HEK293 (cell line): Measurements from ENCODE around the gene NIPAL3.
A peak's percentile ranks its signal among the peaks of the same experiment; 100 is the strongest.

Experiments
- GLIS2 ChIP-seq: fragments of 450-650 bp; formaldehyde crosslinking; IDR thresholded peaks from 2 replicates; pipeline ENCODE4 v1.5.1; 2016; ENCODE audit warnings: missing biosample characterization, missing genetic modification characterization
- MEIS1 ChIP-seq: sonication (generic); formaldehyde crosslinking; IDR thresholded peaks from 2 replicates; pipeline ENCODE4 v1.8.1; 2022; ENCODE audit warnings: missing genetic modification reagents, mild to moderate bottlenecking, borderline replicate concordance
- SCRT2 ChIP-seq: fragments of 450-650 bp; formaldehyde crosslinking; IDR thresholded peaks from 2 replicates; pipeline ENCODE4 v1.5.1; 2016; ENCODE audit warnings: missing biosample characterization, missing genetic modification characterization
- ZBTB17 ChIP-seq: fragments of 450-650 bp; formaldehyde crosslinking; IDR thresholded peaks from 2 replicates; pipeline ENCODE4 v1.5.1; 2016; ENCODE audit warnings: missing biosample characterization, missing genetic modification characterization
- ZBTB21 ChIP-seq: fragments of 450-650 bp; formaldehyde crosslinking; IDR thresholded peaks from 2 replicates; pipeline ENCODE4 v1.5.1; 2017; ENCODE audit warnings: missing biosample characterization, missing genetic modification characterization
- ZBTB6 ChIP-seq: fragments of 450-650 bp; formaldehyde crosslinking; IDR thresholded peaks from 2 replicates; pipeline ENCODE4 v1.5.1; 2017; ENCODE audit warnings: missing biosample characterization, missing genetic modification characterization
- ZFHX2 ChIP-seq: fragments of 450-650 bp; formaldehyde crosslinking; conservative IDR thresholded peaks from 2 replicates; pipeline ENCODE4 v1.5.1; 2016; ENCODE audit warnings: missing biosample characterization, missing genetic modification characterization
- ZNF292 ChIP-seq: fragments of 450-650 bp; formaldehyde crosslinking; IDR thresholded peaks from 2 replicates; pipeline ENCODE4 v1.5.1; 2016; ENCODE audit warnings: low read depth, missing biosample characterization, missing genetic modification characterization, borderline replicate concordance
- ZNF341 ChIP-seq: fragments of 450-650 bp; formaldehyde crosslinking; IDR thresholded peaks from 2 replicates; pipeline ENCODE4; 2016; ENCODE audit warnings: low read depth, missing biosample characterization, missing genetic modification characterization
- ZNF366 ChIP-seq: fragments of 450-650 bp; formaldehyde crosslinking; conservative IDR thresholded peaks from 2 replicates; pipeline ENCODE4 v1.5.1; 2016; ENCODE audit warnings: missing biosample characterization, missing genetic modification characterization
- ZNF449 ChIP-seq: fragments of 450-650 bp; formaldehyde crosslinking; IDR thresholded peaks from 2 replicates; pipeline ENCODE4 v1.5.1; 2017; ENCODE audit warnings: missing biosample characterization, mild to moderate bottlenecking, missing genetic modification characterization, moderate library complexity
- ZNF48 ChIP-seq: fragments of 450-650 bp; formaldehyde crosslinking; IDR thresholded peaks from 2 replicates; pipeline ENCODE4 v1.5.1; 2016; ENCODE audit warnings: missing biosample characterization, missing genetic modification characterization
- ZNF521 ChIP-seq: fragments of 450-650 bp; formaldehyde crosslinking; IDR thresholded peaks from 2 replicates; pipeline ENCODE4 v1.5.1; 2017; ENCODE audit warnings: missing biosample characterization, mild to moderate bottlenecking, missing genetic modification characterization
- ZNF558 ChIP-seq: fragments of 450-650 bp; formaldehyde crosslinking; IDR thresholded peaks from 2 replicates; pipeline ENCODE4 v1.5.1; 2016; ENCODE audit warnings: missing biosample characterization, missing genetic modification characterization
- ZNF610 ChIP-seq: fragments of 450-650 bp; formaldehyde crosslinking; IDR thresholded peaks from 2 replicates; pipeline ENCODE4 v1.5.1; 2016; ENCODE audit warnings: missing biosample characterization, missing genetic modification characterization, borderline replicate concordance
- ZNF645 ChIP-seq: fragments of 450-650 bp; formaldehyde crosslinking; IDR thresholded peaks from 2 replicates; pipeline ENCODE4; 2016; ENCODE audit warnings: missing biosample characterization, missing genetic modification characterization
- ZNF768 ChIP-seq: fragments of 450-650 bp; formaldehyde crosslinking; IDR thresholded peaks from 2 replicates; pipeline ENCODE4 v1.5.1; 2018; ENCODE audit warnings: missing biosample characterization, mild to moderate bottlenecking, missing genetic modification characterization
- ZNF777 ChIP-seq: fragments of 450-650 bp; formaldehyde crosslinking; IDR thresholded peaks from 2 replicates; pipeline ENCODE4 v1.5.1; 2017; ENCODE audit warnings: missing biosample characterization, missing genetic modification characterization, borderline replicate concordance
- ZNF785 ChIP-seq: fragments of 450-650 bp; formaldehyde crosslinking; IDR thresholded peaks from 2 replicates; pipeline ENCODE4 v1.5.1; 2016; ENCODE audit warnings: missing biosample characterization, missing genetic modification characterization
- ZNF792 ChIP-seq: fragments of 450-650 bp; formaldehyde crosslinking; IDR thresholded peaks from 2 replicates; pipeline ENCODE4 v1.5.1; 2016; ENCODE audit warnings: missing biosample characterization, missing genetic modification characterization
- ZNF837 ChIP-seq: fragments of 450-650 bp; formaldehyde crosslinking; IDR thresholded peaks from 2 replicates; pipeline ENCODE4 v1.5.1; 2016; ENCODE audit warnings: missing biosample characterization, missing genetic modification characterization
- TF ChIP-seq, protein P1 (sequence below): fragments of 450-650 bp; formaldehyde crosslinking; IDR thresholded peaks from 2 replicates; pipeline ENCODE4 v1.5.1; 2017; ENCODE audit warnings: missing biosample characterization, missing genetic modification characterization
- TF ChIP-seq, protein P2 (sequence below): fragments of 450-650 bp; formaldehyde crosslinking; IDR thresholded peaks from 2 replicates; pipeline ENCODE4 v1.5.1; 2016; ENCODE audit warnings: missing biosample characterization, missing genetic modification characterization
- TF ChIP-seq, protein P3 (sequence below): fragments of 450-650 bp; formaldehyde crosslinking; IDR thresholded peaks from 2 replicates; pipeline ENCODE4 v1.5.1; 2016; ENCODE audit warnings: missing biosample characterization, missing genetic modification characterization, low read depth
- TF ChIP-seq, protein P4 (sequence below): fragments of 450-650 bp; formaldehyde crosslinking; conservative IDR thresholded peaks from 2 replicates; pipeline ENCODE4 v1.5.1; 2016; ENCODE audit warnings: low read depth, missing biosample characterization, missing genetic modification characterization

NIPAL3 gene

DNA sequence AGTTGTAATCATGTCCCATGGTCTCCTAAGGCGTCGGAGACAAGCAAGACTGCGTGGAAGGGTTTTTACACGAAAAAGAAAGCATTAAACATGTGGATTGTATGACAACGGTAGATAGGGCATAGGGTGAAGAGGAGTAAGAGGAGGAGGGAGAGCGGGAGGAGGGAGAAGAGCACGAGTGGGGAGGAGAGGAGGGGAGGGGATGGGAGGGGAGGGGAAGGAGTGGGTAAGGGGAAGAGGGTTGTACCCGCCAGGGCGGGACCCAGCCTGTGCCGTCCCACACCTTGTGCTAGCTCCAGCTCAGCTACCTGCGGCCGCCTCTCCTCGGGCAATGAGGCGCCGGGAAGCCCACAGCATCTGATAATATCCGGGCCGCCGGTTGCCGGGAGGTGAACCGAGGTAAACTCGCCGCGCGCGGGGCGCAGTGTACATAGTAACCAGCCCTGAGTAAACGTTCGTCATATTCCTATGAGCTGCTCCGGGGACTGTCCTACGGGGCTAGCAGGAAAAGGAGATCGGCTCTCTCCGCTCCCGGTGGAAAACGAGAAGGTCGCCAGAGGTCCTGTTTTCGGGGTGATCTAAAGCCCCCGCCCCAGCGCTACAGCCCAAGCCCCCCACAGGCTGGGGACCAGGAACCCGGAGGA, 86.6 kb downstream of the NIPAL3 start (continued):
- TF ChIP-seq, protein P1, sequence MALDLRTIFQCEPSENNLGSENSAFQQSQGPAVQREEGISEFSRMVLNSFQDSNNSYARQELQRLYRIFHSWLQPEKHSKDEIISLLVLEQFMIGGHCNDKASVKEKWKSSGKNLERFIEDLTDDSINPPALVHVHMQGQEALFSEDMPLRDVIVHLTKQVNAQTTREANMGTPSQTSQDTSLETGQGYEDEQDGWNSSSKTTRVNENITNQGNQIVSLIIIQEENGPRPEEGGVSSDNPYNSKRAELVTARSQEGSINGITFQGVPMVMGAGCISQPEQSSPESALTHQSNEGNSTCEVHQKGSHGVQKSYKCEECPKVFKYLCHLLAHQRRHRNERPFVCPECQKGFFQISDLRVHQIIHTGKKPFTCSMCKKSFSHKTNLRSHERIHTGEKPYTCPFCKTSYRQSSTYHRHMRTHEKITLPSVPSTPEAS = no peak
- TF ChIP-seq ZBTB6 (no peak), ZNF837 (tag by site-specific recombination) (no peak), ZNF610 (no peak), ZFHX2 (tag by site-specific recombination) (peak; percentile 49; the same call in 1 of the 2 replicates), ZNF645 (tag by site-specific recombination) (no peak), SCRT2 (tag by site-specific recombination) (0 out of 2 replicates have a peak, but pooled peaks have one; percentile 14), ZNF521 (tag by site-specific recombination) (no peak), ZNF366 (tag by site-specific recombination) (peak; percentile 61), ZNF341 (tag by site-specific recombination) (peak; percentile 91), GLIS2 (tag by site-specific recombination) (no peak), ZNF777 (tag by site-specific recombination) (no peak), ZNF768 (tag by site-specific recombination) (no peak), ZNF292 (no peak), ZBTB17 (tag by site-specific recombination) (peak; percentile 63; the same call in 1 of the 2 replicates), ZNF48 (no peak), ZBTB21 (tag by site-specific recombination) (no peak), ZNF785 (tag by site-specific recombination) (no peak), ZNF558 (no peak), MEIS1 (CRISPR knock-in tag) (no peak), ZNF449 (no peak), ZNF792 (tag by site-specific recombination) (no peak)
- TF ChIP-seq, protein P2, sequence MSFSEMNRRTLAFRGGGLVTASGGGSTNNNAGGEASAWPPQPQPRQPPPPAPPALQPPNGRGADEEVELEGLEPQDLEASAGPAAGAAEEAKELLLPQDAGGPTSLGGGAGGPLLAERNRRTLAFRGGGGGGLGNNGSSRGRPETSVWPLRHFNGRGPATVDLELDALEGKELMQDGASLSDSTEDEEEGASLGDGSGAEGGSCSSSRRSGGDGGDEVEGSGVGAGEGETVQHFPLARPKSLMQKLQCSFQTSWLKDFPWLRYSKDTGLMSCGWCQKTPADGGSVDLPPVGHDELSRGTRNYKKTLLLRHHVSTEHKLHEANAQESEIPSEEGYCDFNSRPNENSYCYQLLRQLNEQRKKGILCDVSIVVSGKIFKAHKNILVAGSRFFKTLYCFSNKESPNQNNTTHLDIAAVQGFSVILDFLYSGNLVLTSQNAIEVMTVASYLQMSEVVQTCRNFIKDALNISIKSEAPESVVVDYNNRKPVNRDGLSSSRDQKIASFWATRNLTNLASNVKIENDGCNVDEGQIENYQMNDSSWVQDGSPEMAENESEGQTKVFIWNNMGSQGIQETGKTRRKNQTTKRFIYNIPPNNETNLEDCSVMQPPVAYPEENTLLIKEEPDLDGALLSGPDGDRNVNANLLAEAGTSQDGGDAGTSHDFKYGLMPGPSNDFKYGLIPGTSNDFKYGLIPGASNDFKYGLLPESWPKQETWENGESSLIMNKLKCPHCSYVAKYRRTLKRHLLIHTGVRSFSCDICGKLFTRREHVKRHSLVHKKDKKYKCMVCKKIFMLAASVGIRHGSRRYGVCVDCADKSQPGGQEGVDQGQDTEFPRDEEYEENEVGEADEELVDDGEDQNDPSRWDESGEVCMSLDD (tag by site-specific recombination) = 0 out of 2 replicates have a peak, but pooled peaks have one; percentile 55
- TF ChIP-seq, protein P3, sequence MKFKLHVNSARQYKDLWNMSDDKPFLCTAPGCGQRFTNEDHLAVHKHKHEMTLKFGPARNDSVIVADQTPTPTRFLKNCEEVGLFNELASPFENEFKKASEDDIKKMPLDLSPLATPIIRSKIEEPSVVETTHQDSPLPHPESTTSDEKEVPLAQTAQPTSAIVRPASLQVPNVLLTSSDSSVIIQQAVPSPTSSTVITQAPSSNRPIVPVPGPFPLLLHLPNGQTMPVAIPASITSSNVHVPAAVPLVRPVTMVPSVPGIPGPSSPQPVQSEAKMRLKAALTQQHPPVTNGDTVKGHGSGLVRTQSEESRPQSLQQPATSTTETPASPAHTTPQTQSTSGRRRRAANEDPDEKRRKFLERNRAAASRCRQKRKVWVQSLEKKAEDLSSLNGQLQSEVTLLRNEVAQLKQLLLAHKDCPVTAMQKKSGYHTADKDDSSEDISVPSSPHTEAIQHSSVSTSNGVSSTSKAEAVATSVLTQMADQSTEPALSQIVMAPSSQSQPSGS (tag by site-specific recombination) = no peak
- TF ChIP-seq, protein P4, sequence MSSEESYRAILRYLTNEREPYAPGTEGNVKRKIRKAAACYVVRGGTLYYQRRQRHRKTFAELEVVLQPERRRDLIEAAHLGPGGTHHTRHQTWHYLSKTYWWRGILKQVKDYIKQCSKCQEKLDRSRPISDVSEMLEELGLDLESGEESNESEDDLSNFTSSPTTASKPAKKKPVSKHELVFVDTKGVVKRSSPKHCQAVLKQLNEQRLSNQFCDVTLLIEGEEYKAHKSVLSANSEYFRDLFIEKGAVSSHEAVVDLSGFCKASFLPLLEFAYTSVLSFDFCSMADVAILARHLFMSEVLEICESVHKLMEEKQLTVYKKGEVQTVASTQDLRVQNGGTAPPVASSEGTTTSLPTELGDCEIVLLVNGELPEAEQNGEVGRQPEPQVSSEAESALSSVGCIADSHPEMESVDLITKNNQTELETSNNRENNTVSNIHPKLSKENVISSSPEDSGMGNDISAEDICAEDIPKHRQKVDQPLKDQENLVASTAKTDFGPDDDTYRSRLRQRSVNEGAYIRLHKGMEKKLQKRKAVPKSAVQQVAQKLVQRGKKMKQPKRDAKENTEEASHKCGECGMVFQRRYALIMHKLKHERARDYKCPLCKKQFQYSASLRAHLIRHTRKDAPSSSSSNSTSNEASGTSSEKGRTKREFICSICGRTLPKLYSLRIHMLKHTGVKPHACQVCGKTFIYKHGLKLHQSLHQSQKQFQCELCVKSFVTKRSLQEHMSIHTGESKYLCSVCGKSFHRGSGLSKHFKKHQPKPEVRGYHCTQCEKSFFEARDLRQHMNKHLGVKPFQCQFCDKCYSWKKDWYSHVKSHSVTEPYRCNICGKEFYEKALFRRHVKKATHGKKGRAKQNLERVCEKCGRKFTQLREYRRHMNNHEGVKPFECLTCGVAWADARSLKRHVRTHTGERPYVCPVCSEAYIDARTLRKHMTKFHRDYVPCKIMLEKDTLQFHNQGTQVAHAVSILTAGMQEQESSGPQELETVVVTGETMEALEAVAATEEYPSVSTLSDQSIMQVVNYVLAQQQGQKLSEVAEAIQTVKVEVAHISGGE (tag by site-specific recombination) = 0 out of 2 replicates have a peak, but pooled peaks have one; percentile 17
